ENCODE data around the gene TCN2.
"Not testable (repeated sequence)": the region's sequence is repeated elsewhere in the genome, so short reads cannot be mapped to it uniquely, and the experiment has no call there.

Gene TCN2

DNA sequence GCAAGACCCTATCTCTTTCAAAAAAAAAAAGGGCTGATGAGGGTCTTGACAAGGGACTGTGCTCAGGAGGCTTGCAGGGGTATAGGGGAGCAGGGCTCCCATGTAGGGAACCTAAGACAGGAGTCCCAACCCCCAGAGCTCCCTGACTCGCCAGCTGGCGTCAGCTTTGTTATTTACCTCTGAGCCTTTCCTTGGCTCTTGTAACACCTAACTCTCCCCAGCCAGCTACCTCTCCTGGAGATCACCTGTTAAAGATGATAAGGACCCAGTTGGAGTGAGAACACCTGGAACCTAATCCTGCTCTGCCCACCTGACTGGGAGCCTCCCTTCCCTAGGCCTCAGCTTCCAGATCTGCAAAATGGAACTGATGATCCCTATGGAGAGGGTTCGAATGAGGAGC is 41.9 kb downstream of the TCN2 start:
- no peak for DNase-seq (ENCODE audit: low read depth)

DNA sequence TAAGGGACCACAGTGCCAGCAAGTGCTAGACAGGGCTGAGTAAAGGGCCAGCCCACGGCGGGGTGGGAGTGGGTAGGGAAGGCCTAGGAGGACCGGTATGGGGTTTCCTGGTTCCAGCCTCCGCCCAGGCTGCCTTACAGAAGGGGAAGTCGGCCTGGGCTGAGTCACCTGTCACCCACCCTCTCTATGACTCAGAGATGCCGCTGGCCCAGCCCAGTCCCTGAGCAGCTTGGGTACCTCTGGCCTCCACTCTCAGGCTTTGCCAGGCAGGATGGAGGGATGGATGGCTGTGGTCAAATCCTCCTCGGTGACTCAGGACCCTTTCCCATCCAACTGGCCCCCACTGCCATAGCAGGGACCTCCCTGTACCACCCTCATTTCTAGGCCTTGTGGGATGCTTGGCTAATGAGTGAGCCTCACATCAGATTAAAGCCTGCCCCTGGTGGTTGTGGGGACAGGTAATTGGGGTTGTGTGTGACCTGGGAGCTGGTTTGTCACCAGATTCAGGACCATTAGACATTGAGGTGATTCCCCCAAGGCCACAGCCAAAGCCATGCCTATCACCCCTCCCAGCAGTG is 42.5 kb downstream of the TCN2 start:
- DNase-seq (ENCODE audit: low read depth) = peak; percentile 78

DNA sequence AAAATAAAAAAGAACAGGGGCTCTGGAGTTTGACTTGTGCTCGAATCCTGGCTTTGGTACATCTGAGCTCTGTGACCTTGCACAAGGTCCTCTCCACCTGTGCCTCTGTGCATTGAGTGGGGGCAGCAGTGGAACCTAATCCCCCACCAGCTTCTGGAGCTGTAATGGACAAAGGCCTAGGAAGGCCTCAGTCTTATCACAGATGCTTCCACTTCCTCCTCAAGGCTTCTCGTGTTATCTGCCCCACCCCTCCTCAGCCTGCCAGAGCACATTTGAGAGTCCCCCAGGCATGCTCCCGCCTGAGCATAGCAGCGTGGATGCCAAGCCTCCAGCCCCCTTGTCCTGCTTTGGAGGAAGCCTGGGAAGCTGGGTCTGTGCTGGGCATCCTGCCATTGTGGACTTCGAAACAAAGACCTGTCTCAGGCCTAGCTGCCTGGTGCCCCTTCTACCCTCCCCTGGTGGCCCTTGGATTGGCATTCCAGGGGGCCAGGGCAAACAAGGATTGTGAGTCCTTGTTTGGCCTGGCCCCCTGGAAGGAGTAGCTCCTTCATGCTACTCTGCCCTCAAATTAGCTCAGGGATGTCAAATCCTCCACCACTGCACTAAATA is 43.6 kb downstream of the TCN2 start:
- no peak for DNase-seq (ENCODE audit: low read depth)

DNA sequence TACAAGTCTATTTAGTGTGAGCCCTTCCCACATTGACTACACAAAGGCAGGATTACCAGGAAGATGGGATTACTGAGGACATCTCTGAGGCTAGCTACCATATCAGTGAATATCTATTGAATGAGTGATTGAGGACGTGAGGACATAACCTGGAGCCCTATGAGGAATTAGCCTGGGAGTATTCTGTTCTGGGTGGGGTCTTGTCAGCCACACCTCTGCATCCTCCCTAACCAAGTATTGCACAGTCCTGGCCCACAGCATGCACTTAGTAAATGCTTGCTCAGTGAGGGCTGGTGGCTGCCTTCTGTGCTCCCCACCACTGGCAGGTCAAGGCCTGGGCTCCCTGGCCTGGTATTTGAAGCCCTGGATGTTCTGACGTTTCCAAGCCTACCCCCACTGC is 45.9 kb downstream of the TCN2 start:
- no peak for DNase-seq (ENCODE audit: low read depth)

DNA sequence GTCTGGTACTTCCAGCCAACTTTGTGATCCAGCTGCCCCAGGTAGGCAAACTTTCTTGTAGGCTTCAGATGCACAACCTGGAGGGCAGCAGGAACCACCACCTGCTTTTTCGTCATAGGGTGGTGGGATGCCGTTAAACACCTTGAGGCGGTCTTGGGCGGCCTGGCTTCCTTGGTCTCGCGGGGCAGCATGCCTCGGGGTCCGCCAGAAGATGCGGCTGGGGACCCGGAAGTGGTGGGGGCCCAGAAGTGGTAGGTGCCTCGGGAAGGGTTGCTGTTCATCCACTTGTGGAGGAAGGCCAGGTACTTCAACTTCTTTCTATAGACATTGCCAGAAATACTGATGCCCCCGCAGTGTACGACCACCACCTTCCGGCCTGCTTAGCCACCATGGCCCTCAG is 47.4 kb downstream of the TCN2 start:
- no peak for DNase-seq (ENCODE audit: low read depth)

DNA sequence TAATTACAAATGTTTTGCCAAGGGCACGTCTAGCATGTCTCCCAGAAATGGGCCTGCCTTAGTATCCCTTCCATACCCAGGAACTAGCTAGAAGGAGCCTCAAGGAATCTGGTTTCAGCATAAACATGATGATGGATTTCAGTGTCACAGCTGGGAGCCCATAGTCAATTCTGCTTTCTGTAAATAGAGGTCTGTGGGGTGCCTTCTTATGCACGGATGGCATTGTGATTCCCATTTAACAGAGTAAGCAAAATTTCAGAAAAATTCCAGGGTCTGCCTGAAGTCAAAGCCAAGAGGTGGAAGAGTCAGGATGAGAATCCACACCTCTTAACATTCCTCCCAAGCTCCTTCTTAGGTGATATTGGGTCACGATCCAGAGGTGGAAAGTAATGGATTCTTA is 48.6 kb downstream of the TCN2 start:
- no peak for DNase-seq (ENCODE audit: low read depth)

DNA sequence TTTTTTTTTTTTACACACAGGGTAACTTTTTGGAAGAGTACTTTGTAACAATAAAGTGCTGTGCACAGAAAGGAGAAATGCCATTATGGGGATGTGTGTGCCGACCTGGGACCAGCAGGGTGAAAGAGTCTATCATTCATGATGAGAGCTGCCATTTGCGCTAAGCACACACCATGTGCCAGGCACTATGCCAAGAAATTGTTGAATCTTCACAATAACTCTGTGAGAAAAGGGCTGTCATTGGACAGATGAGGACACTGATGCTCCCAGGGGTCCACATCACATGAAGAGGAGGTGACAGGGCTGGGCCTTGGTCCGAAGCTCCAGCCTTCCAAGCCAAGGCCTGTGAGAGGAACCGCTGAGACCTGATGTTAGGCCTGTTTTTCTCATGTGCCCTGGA is 55.1 kb downstream of the TCN2 start:
- DNase-seq (ENCODE audit: low read depth) = no peak

DNA sequence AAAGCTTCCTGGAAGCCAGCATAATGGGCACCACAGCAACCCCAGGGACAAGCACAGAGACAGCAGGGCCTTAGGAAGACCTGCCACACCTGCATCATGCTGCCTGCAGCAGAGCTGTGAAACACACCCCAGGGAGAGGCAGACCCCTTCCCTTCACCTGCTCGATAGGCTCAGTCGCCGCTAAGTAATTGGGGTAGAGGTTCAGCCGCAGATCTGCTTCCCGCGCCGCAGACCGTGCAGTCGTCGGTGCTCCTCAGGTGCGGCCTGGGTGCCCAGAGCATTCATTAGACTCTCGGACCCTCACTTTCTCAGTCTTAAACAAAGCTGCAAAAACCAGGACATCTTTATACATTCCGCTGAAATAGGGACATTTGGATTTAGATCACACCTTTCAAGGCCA is 57.8 kb downstream of the TCN2 start:
- no peak for DNase-seq (ENCODE audit: low read depth)

DNA sequence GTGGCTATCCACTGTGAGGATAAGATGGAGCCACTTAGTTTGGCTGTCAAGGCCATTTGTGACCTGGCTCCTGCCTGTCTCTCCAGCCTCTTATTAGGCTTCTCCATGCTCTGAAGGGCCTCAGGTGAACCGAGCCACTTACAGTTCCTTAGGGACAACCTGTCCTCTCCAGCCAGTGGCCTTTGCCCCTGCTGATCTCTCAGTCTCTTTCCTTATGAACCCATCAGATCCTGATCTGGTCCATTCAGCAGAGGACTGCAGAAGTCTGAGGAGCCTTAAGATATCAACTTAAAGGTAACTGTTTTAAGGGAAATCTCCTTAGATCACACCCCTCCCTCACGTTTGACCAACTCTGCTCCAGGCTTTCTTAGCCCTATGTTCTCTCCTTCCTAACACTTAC is 58.3 kb downstream of the TCN2 start:
- DNase-seq (ENCODE audit: low read depth) = no peak

DNA sequence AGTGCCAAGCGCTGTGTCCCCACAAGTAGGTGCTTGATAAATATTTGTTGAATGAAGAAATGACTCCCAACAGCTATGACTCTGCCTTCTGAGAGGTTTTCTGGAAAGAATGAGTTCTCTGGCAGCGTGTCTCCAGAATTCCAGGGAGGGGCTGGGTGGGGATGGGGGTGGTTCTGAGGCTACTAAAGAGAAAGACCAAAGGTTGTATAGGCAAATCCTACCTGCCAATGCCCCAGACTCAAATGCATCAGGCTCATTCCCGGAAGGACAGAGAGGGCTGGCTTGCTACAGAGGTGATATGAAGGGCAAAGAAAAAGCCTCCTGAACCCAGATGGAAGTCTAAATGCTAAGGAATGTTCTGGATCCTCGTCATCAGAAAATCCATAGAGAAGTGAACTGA is 58.8 kb downstream of the TCN2 start:
- DNase-seq (ENCODE audit: low read depth) = no peak

DNA sequence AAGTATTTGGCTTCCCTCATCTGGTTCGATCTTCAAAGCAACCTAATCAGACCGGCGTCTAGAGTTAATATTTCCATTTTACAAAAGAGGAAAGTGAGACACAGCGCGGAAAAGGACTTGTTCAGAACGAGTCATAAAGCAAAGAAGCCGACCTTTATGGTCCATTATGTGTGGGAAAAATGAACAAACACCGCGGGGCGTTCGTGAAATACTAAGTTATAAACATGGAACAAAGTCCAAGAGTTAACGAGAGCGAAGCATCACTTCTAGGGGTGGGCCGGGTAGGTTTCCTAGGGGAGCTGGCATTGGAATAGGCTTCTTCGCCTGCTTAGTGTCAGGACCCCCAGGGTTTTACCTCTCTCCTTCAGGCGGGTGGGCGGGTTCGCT is 60.1 kb downstream of the TCN2 start:
- no peak for DNase-seq (ENCODE audit: low read depth)

DNA sequence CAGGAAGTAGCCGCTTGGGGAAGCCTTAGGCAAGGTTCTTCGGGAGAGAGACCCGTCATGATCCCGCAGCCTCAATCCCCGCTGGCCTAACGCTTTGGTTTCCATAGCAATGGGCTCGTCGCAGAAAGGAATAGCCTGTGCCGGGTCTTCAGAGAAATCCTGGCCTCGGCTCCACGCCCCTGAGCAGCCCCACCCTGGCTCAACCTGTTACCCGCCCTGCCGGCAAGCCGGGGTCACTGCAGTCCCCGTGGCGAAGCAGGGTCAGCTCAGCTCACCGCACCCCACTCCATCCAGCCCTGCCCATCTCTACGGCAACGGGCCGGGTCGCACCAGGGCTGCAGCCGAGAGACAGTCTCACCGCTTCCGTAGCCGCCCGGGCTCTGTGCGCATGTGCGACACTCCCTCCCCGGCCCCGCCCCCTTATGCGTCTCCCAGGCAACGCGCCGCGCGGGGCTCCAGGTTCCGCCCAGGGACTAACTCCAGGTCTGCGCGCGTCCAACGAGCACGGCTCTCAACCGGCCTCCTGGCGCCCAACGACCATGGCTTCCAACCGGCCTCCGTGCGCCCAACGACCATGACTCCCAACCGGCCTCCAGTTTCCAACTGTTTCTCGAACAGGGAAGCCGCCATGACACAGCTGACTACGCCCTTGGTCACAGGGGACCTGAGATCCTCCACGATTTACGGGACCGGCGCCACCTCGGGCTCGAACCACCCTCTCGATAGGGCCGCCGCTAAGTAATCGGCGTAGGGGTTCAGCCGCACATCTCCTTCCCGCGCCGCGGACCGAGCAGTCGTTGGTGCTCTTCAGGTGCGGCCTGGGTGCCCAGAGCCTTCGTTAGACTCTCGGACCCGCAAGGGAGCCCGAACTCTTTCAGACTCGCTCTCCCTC is 60.8 kb downstream of the TCN2 start, which contains the start of gene DUSP18:
Gene DUSP18, minus strand, starts transcription at position 382 of the 892 bp plus-strand sequence. CDS start 3,872 bp downstream, outside the sequence.
- peak; percentile 92 for DNase-seq (ENCODE audit: low read depth)

DNA sequence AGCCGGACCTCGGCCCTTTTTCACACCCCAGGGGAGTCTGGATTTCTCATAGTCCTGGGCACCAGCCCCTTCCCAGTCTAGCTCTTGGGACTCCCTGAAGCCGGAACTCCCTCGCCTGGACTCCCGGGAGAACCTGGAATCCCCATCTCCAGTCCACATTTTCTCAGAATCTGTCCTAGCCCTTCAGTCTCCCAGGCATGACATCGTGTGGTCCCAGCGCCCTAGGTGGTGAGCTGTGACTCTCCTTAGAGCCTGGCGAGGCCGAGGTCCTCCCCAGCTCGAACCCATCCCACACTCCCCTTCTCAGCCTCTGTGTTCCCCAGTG is 61.4 kb downstream of the TCN2 start:
- DNase-seq (ENCODE audit: low read depth) = no peak

DNA sequence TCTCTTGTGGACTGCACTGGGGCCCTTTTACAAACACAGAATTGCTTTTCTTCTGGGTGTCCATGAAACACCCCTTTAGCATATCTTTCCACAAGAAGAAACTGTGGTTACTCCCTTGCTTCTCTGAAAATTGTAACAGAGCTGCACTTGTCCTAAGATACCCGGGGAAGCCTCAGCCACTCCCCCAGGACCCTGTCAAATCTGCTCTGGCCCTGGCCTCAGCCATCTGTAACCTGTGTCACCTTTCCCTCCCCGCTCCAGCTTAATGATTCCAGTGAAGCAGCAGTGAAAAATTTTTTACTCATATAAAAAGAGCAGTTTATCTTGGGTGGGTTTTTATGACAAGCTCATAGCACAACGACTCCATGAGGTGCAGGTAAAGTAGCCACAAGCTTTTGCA is 64.1 kb downstream of the TCN2 start:
- DNase-seq (ENCODE audit: low read depth) = no peak

DNA sequence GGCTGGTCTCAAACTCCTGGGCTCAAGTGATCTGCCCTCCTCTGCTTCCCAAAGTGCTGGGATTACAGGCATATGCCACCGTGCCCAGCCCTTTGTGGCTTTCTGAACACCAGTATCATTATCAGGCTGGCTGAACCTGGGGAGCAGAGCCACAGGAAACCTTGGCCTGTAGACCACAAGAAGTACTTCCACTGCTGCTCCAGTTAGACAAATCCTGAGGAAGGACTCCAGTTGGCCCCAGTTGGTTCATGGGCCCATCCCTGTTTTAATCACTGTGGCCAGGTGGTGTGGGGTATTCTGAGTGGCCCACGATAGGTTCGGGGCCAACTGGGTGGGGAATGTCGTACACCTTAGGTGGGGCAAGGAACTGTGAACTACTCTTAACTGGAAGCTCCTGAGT is 66.2 kb downstream of the TCN2 start:
- DNase-seq (ENCODE audit: low read depth) = no peak

DNA sequence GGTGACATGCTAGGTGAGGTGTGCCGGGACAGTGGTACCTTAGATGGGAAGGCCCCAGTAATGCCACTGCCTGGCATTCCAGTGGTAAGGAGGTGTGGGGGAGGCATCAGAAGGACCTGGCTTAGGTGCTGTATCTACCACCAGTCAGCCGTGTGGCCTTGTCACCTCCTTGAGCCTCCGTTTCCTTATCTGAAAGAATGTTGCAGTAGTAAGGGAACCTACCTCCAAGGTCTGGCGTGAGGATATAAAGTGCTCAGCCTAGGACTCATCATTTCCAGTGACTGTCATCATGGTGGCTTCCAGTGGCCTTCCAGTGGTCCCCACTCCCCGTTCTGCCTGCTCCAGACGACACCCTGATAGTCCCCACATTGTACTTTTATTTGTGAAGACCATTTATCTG is 67.5 kb downstream of the TCN2 start:
- DNase-seq (ENCODE audit: low read depth) = no peak

DNA sequence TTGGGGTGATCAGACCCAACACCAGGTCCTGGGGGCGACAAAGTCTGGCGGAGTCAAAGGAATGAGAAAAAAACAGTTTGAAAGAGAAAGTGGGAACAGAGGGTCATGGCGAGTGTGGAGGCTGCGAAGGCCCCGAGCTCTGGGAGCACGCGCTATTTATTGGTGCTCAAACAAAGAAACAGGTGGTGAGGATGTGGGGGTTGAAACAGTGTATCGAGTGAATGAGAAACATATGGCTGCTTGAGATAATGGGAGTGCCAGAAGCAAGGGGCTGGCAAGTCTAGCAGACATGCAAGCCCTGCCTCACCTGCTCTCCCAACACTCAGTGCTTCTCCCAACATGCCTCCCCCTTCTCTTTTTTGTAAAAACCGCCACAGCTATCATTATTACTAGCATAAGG is 68.5 kb downstream of the TCN2 start:
- no peak for DNase-seq (ENCODE audit: low read depth)

DNA sequence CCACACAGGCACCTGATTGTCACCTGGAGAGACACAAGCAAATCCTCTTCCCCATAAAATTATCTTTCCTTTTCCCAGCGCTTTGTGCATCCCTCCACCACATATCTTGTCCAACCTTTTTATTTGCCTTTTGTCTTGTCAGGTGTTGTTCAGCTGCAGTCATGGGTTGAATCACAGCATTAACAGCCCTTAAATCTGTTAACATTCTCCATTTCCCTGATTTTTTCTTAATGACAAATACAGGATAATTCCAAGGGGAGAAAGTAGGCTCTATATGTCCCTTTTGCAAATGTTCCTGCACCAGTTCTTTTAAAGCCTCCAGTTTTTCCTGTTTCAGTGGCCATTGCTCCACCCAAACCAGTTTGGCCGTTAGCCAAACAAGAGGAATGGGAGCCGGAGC is 69.6 kb downstream of the TCN2 start:
- DNase-seq (ENCODE audit: low read depth) = not testable (repeated sequence)
